GM12878 (cell line): ENCODE measurements around the gene FCRLA. TPM values are rescaled to one million over a fixed set of nuclear protein-coding genes. Genes with fewer than 3 reads are reported as not detected.

Experiments used
- ATAC-seq: fragments of 200-7000 bp; cut with Tn5 transposase; 3 replicates; pipeline ENCODE4 v1.9.1; 2020; ENCODE audit warnings: mild to moderate bottlenecking, moderate library complexity
- BruUV-seq: library from RNA; stranded (reverse); fragments of 400-500 nt; replicated peaks from 2 replicates; lab custom pipeline; 2021; lab: Mats Ljungman, UMichigan
- CTCF ChIA-PET: fragments of 300-600 bp; sonication (Branson Sonifier 250); formaldehyde crosslinking; extraction: SDS; loops from one replicate; lab custom pipeline; 2021; ENCODE audit warnings: inconsistent platforms; lab: Yijun Ruan, JAX
- POLR2A ChIA-PET: fragments of 350-600 bp; formaldehyde crosslinking; extraction: SDS; loops from one replicate; lab custom pipeline; 2021; ENCODE audit warnings: inconsistent platforms; lab: Charles Lee
- RAD21 ChIA-PET: fragments of 300-600 bp; sonication (Branson Sonifier 250); formaldehyde crosslinking; loops from one replicate; lab custom pipeline; 2023; ENCODE audit warnings: antibody characterized with exemption; ENCODE audit not compliant: unreplicated experiment; lab: Charles Lee
- SMC1A ChIA-PET: fragments of 300-600 bp; sonication (Branson Sonifier 250); formaldehyde crosslinking; loops from one replicate; lab custom pipeline; 2023; ENCODE audit not compliant: unreplicated experiment, uncharacterized antibody; lab: Charles Lee
- DNase-seq: peaks from one replicate; pipeline ENCODE4 v3.0.0-alpha.2; 2011; ENCODE audit warnings: low read depth, low spot score
- FAIRE-seq: peaks from 3 replicates; lab custom pipeline; 2011; peaks lifted over from hg19 to GRCh38; lab: Jason Lieb, UNC
- H2AFZ ChIP-seq: 2 replicates; pipeline ENCODE4 v1.6.0; 2011; ENCODE audit warnings: low read depth, low read length, control low read depth; ENCODE audit not compliant: control insufficient read depth
- H3K27ac ChIP-seq: 2 replicates; pipeline ENCODE4 v1.5.1; 2011; ENCODE audit warnings: control low read depth; ENCODE audit not compliant: control insufficient read depth, insufficient read depth
- H3K27me3 ChIP-seq, 2 experiments: replicated peaks in 1 of 2; 2 replicates each; pipeline versions ENCODE4 v1.6.0 to v1.6.1; 2011; ENCODE audit warnings: low read length in 1 of 2; ENCODE audit not compliant: control insufficient read depth in 2 of 2, insufficient read depth in 2 of 2
- H3K36me3 ChIP-seq, 2 experiments: 2 replicates each; pipeline ENCODE4 v1.5.1; 2011; ENCODE audit warnings: low read length in 1 of 2; ENCODE audit not compliant: control insufficient read depth in 2 of 2, insufficient read depth in 2 of 2
- H3K4me1 ChIP-seq: 2 replicates; pipeline ENCODE4 v1.6.1; 2011; ENCODE audit warnings: mild to moderate bottlenecking, low read length, moderate library complexity, mixed read lengths; ENCODE audit not compliant: control insufficient read depth, insufficient read depth
- H3K4me2 ChIP-seq: 2 replicates; pipeline ENCODE4 v1.6.0; 2011; ENCODE audit warnings: control low read depth; ENCODE audit not compliant: control insufficient read depth, insufficient read depth
- H3K4me3 ChIP-seq: fragments of 200-600 bp; sonication (generic); 2 replicates; pipeline ENCODE4 v1.5.1; 2016
- H3K79me2 ChIP-seq: 2 replicates; pipeline ENCODE4 v1.6.0; 2011; ENCODE audit warnings: low read length; ENCODE audit not compliant: control insufficient read depth, insufficient read depth
- H3K9ac ChIP-seq: 2 replicates; pipeline ENCODE4 v1.8.0; 2011; ENCODE audit warnings: low read length, control low read depth, mixed read lengths; ENCODE audit not compliant: control insufficient read depth, insufficient read depth
- H3K9me3 ChIP-seq: replicated peaks from 3 replicates; pipeline ENCODE4 v1.5.1; 2011; ENCODE audit warnings: mild to moderate bottlenecking, low read length; ENCODE audit not compliant: control insufficient read depth, insufficient read depth
- H4K20me1 ChIP-seq: 2 replicates; pipeline ENCODE4 v1.6.0; 2011; ENCODE audit not compliant: control insufficient read depth, insufficient read depth
- CEBPB ChIP-seq, 2 experiments: fragments of 150-350 bp in 1 of 2; IDR thresholded peaks; 2 replicates each; pipeline ENCODE4 v1.6.1; 2012 to 2014; ENCODE audit warnings: low read depth in 2 of 2, low read length in 2 of 2, borderline replicate concordance in 1 of 2, inconsistent platforms in 1 of 2
- CHD2 ChIP-seq: IDR thresholded peaks from 2 replicates; pipeline ENCODE4 v1.6.1; 2011; ENCODE audit warnings: low read depth, low read length, improper control_type of control experiment, borderline replicate concordance
- E2F4 ChIP-seq: IDR thresholded peaks from 2 replicates; pipeline ENCODE4 v1.6.1; 2012; ENCODE audit warnings: low read depth, low read length, improper control_type of control experiment
- E4F1 ChIP-seq: fragments of 450-650 bp; IDR thresholded peaks from 2 replicates; pipeline ENCODE4 v1.6.1; 2018; ENCODE audit warnings: borderline replicate concordance, mild to moderate bottlenecking; ENCODE audit not compliant: partially characterized antibody
- PAX5 ChIP-seq: IDR thresholded peaks from 2 replicates; pipeline ENCODE4 v1.6.1; 2011; ENCODE audit warnings: low read depth, low read length, borderline replicate concordance
- POLR2AphosphoS2 ChIP-seq: IDR thresholded peaks from 2 replicates; pipeline ENCODE4 v1.6.1; 2011; ENCODE audit warnings: low read depth, mild to moderate bottlenecking, low read length, improper control_type of control experiment, moderate library complexity
- SP1 ChIP-seq: IDR thresholded peaks from one replicate; pipeline ENCODE4 v1.6.1; 2011; ENCODE audit warnings: low read depth, low read length
- TCF7 ChIP-seq: IDR thresholded peaks from 2 replicates; pipeline ENCODE4 v1.6.1; 2014; ENCODE audit warnings: antibody characterized with exemption, borderline replicate concordance
- USF1 ChIP-seq: IDR thresholded peaks from 2 replicates; pipeline ENCODE4 v1.6.1; 2011; ENCODE audit warnings: borderline replicate concordance, low read depth, mild to moderate bottlenecking, moderate library complexity, mixed read lengths, low read length; ENCODE audit not compliant: insufficient read depth; ENCODE audit errors: extremely low read length
- ZNF622 ChIP-seq: fragments of 450-650 bp; IDR thresholded peaks from 2 replicates; pipeline ENCODE4 v1.6.1; 2017; ENCODE audit warnings: mild to moderate bottlenecking, inconsistent platforms
- WGBS: methylation state at CpG from one replicate; pipeline ENCODE4 v1.1.6; 2016; ENCODE audit warnings: low lambda C conversion rate; ENCODE audit not compliant: insufficient replicate concordance, insufficient coverage; ENCODE audit errors: missing lambda C conversion rate; 5-methylcytosine and 5-hydroxymethylcytosine counted together
- in situ Hi-C: fragments of 300-500 bp; cut with MboI; formaldehyde crosslinking; loops from 9 replicates; pipeline ENCODE4 v1.14.3; 2018; ENCODE audit warnings: mixed read lengths
- intact Hi-C: fragments of 100-400 bp; cut with micrococcal nuclease; formaldehyde crosslinking; loops from one replicate; pipeline ENCODE4 v1.14.2; 2022; ENCODE audit not compliant: unreplicated experiment
- polyA plus RNA-seq, 11 experiments: library from polyadenylated mRNA; depleted of rRNA in 4 of 11; unstranded in 6 of 11; stranded (reverse) in 5 of 11; fragments of >200 nt; fragmentation: Nextera tagmentation in 4 of 11; fragmentation: Illumina TruSeq in 1 of 11; extraction: Ambion mirVana in 4 of 11; extraction: Trizol in 1 of 11; gene quantifications; 1 replicate in 1 of 11; 2 replicates in 10 of 11; pipeline versions ENCODE4 v1.2.1 to v1.2.3, GENCODE V29; 2011 to 2016; ENCODE audit warnings: inconsistent platforms in 2 of 11, missing spikeins in 2 of 11, low read depth in 1 of 11
- total RNA-seq, 4 experiments: library from RNA; depleted of rRNA in 3 of 4; stranded (reverse); fragments of >200 nt in 3 of 4; fragmentation: Illumina TruSeq in 1 of 4; extraction: Trizol in 1 of 4; gene quantifications; 2 replicates each; pipeline versions ENCODE4 v1.2.1 to v1.2.3, GENCODE V29; 2013 to 2021

Gene FCRLA
- total and polyA plus RNA-seq, 10 of the 15 experiments (the other 5 are each of a cell fraction or from before 2014, with no cell fraction given): 130 to 714 (median 374) TPM

GRCh38 chr1:161681879-161682278 is 25.1 kb upstream of the FCRLA start:
- ATAC-seq (no peak), FAIRE-seq (no peak), DNase-seq (no peak)
- 79% methylated on average over 3 of the region's 3 CpGs for WGBS
- Histone ChIP-seq H3K9ac (no peak overlapping the region), H3K36me3 (peaks cover 0 to 8% of the 10 kb centered on the region in 2 experiments; a peak in 2 of 4 replicates), H3K27ac (no peak overlapping the region), H2AFZ (no peak overlapping the region), H4K20me1 (no peaks in the 10 kb centered on the region), H3K79me2 (no peaks in the 10 kb centered on the region), H3K27me3 (no peaks in the 10 kb centered on the region), H3K4me2 (no peak overlapping the region), H3K4me1 (no peaks in the 10 kb centered on the region), H3K9me3 (no peaks in the 10 kb centered on the region), H3K4me3 (no peak overlapping the region)
- SMC1A ChIA-PET: interaction anchor here (0.8 to 2.6 kb wide), 2 partner anchors 8 to 56 kb away, joined by 3 to 11 read pairs; no protein-coding TSS in a partner anchor
- in situ Hi-C loops: no loop called here
- POLR2A ChIA-PET: no interaction called here
- RAD21 ChIA-PET: no interaction called here
- no peak for TF ChIP-seq SP1
- no peak for TF ChIP-seq USF1
- TF ChIP-seq PAX5: no peak
- TF ChIP-seq CEBPB (IDR thresholded peaks at IDR 0.05; ENCODE audit: borderline replicate concordance in 1 of 2, low read depth in 2 of 2, low read length in 2 of 2): no peak
- TF ChIP-seq POLR2AphosphoS2: no peak
- TF ChIP-seq CHD2: no peak
- TF ChIP-seq E2F4: no peak
- TF ChIP-seq ZNF622: no peak
- no peak for TF ChIP-seq E4F1
- no peak for TF ChIP-seq TCF7
- intact Hi-C loops: no loop called here
- CTCF ChIA-PET: interaction anchor here (1.2 kb wide), 1 partner anchor 58 kb away, joined by 5 read pairs; no protein-coding TSS in a partner anchor
- BruUV-seq: no TSS peak
